GM21367 (cell line): ENCODE results near the gene L2HGDH.
A peak's percentile ranks its signal among the peaks of the same experiment; 100 is the strongest.
"Not testable (repeated sequence)": the region's sequence is repeated elsewhere in the genome, so short reads cannot be mapped to it uniquely, and the experiment has no call there.

Source experiments
- ATAC-seq: cut with Tn5 transposase; IDR thresholded peaks from one replicate; pipeline ENCODE4 v1.9.1; 2021; ENCODE audit not compliant: unreplicated experiment

Gene L2HGDH

GRCh38 chr14:50311972-50312733, at the start of gene L2HGDH, which contains the start of gene DMAC2L:
L2HGDH (minus strand) TSS chr14:50312229; CDS start chr14:50312150, 79 bp downstream.
DMAC2L (plus strand) TSS chr14:50312324; CDS start chr14:50321488, 9,164 bp downstream.
- peak; percentile 91 for ATAC-seq

- ATAC-seq = no peak
Observed at GRCh38 chr14:50360851-50361250, 48.8 kb upstream of the L2HGDH start.

- no peak for ATAC-seq
Observed at GRCh38 chr14:50360093-50360492, 48.1 kb upstream of the L2HGDH start.

GRCh38 chr14:50359631-50360030, 47.6 kb upstream of the L2HGDH start:
- ATAC-seq = no peak

- ATAC-seq = no peak
Observed at GRCh38 chr14:50357753-50358395, 45.8 kb upstream of the L2HGDH start.

GRCh38 chr14:50357124-50357523, 45.1 kb upstream of the L2HGDH start:
- no peak for ATAC-seq

- ATAC-seq = not testable (repeated sequence)
Observed at GRCh38 chr14:50356283-50356682, 44.3 kb upstream of the L2HGDH start.

GRCh38 chr14:50355692-50356091, 43.7 kb upstream of the L2HGDH start:
- ATAC-seq = no peak

- ATAC-seq = no peak
Observed at GRCh38 chr14:50354527-50354926, 42.5 kb upstream of the L2HGDH start.

- no peak for ATAC-seq
Observed at GRCh38 chr14:50353126-50353525, 41.1 kb upstream of the L2HGDH start.

GRCh38 chr14:50352584-50352983, 40.6 kb upstream of the L2HGDH start:
- ATAC-seq = no peak

- ATAC-seq = no peak
Observed at GRCh38 chr14:50350975-50351374, 38.9 kb upstream of the L2HGDH start.

- ATAC-seq = no peak
Observed at GRCh38 chr14:50348933-50349332, 36.9 kb upstream of the L2HGDH start.

- no peak for ATAC-seq
Observed at GRCh38 chr14:50347521-50347920, 35.5 kb upstream of the L2HGDH start.

GRCh38 chr14:50345846-50346422, 33.9 kb upstream of the L2HGDH start:
- no peak for ATAC-seq

- ATAC-seq = no peak
Observed at GRCh38 chr14:50344876-50345563, 33.0 kb upstream of the L2HGDH start.

- ATAC-seq = peak; percentile 80
Observed at GRCh38 chr14:50344116-50344775, 32.2 kb upstream of the L2HGDH start.

- ATAC-seq = no peak
Observed at GRCh38 chr14:50343434-50343833, 31.4 kb upstream of the L2HGDH start.

- no peak for ATAC-seq
Observed at GRCh38 chr14:50342221-50343078, 30.4 kb upstream of the L2HGDH start.

GRCh38 chr14:50340963-50341362, 28.9 kb upstream of the L2HGDH start:
- no peak for ATAC-seq
